Glutamatergic neuron (in vitro differentiated cells): ENCODE results near the gene PSMC3IP. TPM values are rescaled to one million over a fixed set of nuclear protein-coding genes. Genes with fewer than 3 reads are reported as not detected.
"Not testable (repeated sequence)": the region's sequence is repeated elsewhere in the genome, so short reads cannot be mapped to it uniquely, and the experiment has no call there.

Experiments
- DNase-seq: peaks from one replicate; pipeline ENCODE4 v3.0.0; 2022
- H3K27ac Mint-ChIP-seq: one replicate; pipeline ENCODE4 v1.8.0; 2020; ENCODE audit warnings: mild to moderate bottlenecking, mixed read lengths, inconsistent platforms; ENCODE audit not compliant: unreplicated experiment
- H3K27me3 Mint-ChIP-seq: one replicate; pipeline ENCODE4 v1.8.0; 2020; ENCODE audit warnings: mild to moderate bottlenecking, moderate library complexity, mixed read lengths, inconsistent platforms; ENCODE audit not compliant: unreplicated experiment
- H3K36me3 Mint-ChIP-seq: one replicate; pipeline ENCODE4 v1.8.0; 2020; ENCODE audit warnings: mild to moderate bottlenecking, mixed read lengths, inconsistent platforms; ENCODE audit not compliant: unreplicated experiment
- H3K4me1 Mint-ChIP-seq: one replicate; pipeline ENCODE4 v1.8.0; 2020; ENCODE audit warnings: mild to moderate bottlenecking, low read depth, mixed read lengths, inconsistent platforms; ENCODE audit not compliant: unreplicated experiment
- H3K4me3 Mint-ChIP-seq: one replicate; pipeline ENCODE4 v1.8.0; 2020; ENCODE audit warnings: mild to moderate bottlenecking, mixed read lengths, inconsistent platforms; ENCODE audit not compliant: unreplicated experiment
- H3K9me3 Mint-ChIP-seq: one replicate; pipeline ENCODE4 v1.8.0; 2020; ENCODE audit warnings: mild to moderate bottlenecking, moderate library complexity, mixed read lengths, inconsistent platforms; ENCODE audit not compliant: unreplicated experiment
- total RNA-seq: library from RNA; stranded (reverse); fragmentation: NEBNext Ultra II Directional; extraction: Animal tissue kit (Norgen Biotek cat#: 25700); gene quantifications from one replicate; pipeline ENCODE4 v1.2.1, GENCODE V29; 2021; ENCODE audit not compliant: unreplicated experiment
- TF ChIP-seq, protein P1 (sequence below): fragments of 200-600 bp; sonication (generic); IDR thresholded peaks from one replicate; pipeline ENCODE4 v1.5.0; 2021; ENCODE audit not compliant: partially characterized antibody, unreplicated experiment

The PSMC3IP gene
- total RNA-seq, 1 donor from 2014 or later, result 12.0 TPM

- Mint-ChIP-seq H3K27ac (peak overlapping the region; percentile 89), H3K9me3 (peaks cover 6% of the 10 kb centered on the region), H3K27me3 (peaks cover 4% of the 10 kb centered on the region), H3K4me3 (peak overlapping the region; percentile 90), H3K4me1 (peaks cover 13% of the 10 kb centered on the region), H3K36me3 (no peaks in the 10 kb centered on the region)
- TF ChIP-seq, protein P1, sequence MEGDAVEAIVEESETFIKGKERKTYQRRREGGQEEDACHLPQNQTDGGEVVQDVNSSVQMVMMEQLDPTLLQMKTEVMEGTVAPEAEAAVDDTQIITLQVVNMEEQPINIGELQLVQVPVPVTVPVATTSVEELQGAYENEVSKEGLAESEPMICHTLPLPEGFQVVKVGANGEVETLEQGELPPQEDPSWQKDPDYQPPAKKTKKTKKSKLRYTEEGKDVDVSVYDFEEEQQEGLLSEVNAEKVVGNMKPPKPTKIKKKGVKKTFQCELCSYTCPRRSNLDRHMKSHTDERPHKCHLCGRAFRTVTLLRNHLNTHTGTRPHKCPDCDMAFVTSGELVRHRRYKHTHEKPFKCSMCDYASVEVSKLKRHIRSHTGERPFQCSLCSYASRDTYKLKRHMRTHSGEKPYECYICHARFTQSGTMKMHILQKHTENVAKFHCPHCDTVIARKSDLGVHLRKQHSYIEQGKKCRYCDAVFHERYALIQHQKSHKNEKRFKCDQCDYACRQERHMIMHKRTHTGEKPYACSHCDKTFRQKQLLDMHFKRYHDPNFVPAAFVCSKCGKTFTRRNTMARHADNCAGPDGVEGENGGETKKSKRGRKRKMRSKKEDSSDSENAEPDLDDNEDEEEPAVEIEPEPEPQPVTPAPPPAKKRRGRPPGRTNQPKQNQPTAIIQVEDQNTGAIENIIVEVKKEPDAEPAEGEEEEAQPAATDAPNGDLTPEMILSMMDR, result no peak
- peak; percentile 97 for DNase-seq
Observed at GRCh38 chr17:42554250-42555121, 23.0 kb downstream of the PSMC3IP start.

DNA sequence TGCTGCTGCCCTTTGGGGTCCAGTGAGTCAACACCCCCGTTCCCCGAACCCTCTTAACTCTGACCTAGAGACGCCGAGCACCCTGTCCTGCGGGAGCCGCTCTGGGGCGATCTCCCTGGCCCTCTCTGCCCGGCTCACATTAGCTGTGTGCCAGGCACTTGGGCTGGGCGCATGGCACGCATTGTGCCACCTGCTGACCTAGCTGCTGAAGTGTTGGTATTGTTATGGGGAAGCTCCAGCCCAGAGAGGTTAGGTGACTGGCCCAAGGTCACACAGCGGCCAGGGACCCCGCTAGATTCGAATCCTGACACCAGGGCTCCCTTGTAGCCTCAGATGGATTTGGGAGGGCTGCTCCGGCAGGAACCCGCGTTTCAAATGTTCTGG lies 23.7 kb downstream of the PSMC3IP start:
- peaks cover 6% of the 10 kb centered on the region for H3K27me3 Mint-ChIP-seq
- DNase-seq, result no peak
- no peaks in the 10 kb centered on the region for H3K36me3 Mint-ChIP-seq
- H3K4me3 Mint-ChIP-seq, result peak overlapping the region; percentile 90
- TF ChIP-seq, protein P1, result no peak
- H3K27ac Mint-ChIP-seq, result peak overlapping the region; percentile 33
- H3K9me3 Mint-ChIP-seq, result peaks cover 6% of the 10 kb centered on the region
- peaks cover 16% of the 10 kb centered on the region for H3K4me1 Mint-ChIP-seq

DNA sequence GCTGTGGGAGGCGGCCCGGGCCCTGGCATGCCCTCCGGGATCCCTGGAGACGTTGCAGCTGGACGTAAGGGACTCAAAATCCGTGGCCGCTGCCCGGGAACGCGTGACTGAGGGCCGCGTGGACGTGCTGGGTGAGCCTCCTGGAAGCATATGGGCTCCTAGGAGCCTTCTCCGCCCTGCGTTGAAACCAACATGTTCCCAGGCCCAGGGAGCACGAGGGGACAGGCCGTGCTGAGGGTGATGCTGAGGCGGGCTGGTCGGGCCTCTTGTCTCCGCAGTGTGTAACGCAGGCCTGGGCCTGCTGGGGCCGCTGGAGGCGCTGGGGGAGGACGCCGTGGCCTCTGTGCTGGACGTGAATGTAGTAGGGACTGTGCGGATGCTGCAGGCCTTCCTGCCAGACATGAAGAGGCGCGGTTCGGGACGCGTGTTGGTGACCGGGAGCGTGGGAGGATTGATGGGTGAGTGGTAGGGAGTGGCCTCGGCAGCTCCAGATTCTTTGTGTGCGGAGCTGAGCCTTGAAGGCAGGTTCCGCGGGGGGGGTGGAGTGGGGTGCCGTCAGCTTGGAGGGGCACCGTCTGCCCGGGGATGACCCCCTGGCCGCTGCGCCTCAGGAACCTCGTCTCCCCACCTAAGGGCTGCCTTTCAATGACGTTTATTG lies 24.2 kb downstream of the PSMC3IP start:
- Mint-ChIP-seq H3K4me1 (peaks cover 18% of the 10 kb centered on the region), H3K9me3 (peaks cover 6% of the 10 kb centered on the region), H3K27me3 (peaks cover 6% of the 10 kb centered on the region), H3K27ac (peak overlapping the region; percentile 83), H3K4me3 (peak overlapping the region; percentile 90), H3K36me3 (no peaks in the 10 kb centered on the region)
- peak; percentile 40 for DNase-seq
- TF ChIP-seq, protein P1, result no peak

DNA sequence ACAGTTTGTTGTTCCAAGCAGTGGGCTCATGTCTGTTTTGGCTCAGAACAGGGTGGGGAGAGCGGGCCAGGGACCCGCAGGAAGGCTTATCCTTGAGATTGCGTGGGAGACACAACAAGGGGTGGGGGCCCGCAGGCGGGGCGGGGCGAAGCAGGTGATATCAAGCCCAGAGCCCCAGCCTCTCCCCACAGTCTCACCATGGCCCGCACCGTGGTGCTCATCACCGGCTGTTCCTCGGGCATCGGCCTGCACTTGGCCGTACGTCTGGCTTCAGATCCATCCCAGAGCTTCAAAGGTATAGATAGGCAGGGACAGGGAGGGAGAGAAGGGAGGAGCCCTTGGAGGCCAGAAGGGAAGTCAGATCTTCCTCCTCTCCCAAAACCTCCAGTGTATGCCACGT lies 24.8 kb downstream of the PSMC3IP start, which contains the start of gene HSD17B1:
Gene HSD17B1, plus strand, starts transcription at position 188 of the 400 bp plus-strand sequence. Its CDS starts 11 bp downstream, at position 199.
- H3K27me3 Mint-ChIP-seq, DNase-seq, H3K9me3 Mint-ChIP-seq, H3K36me3 Mint-ChIP-seq: not testable (repeated sequence)
- Mint-ChIP-seq H3K4me3 (peak within 1 kb of the TSS; percentile 90), H3K27ac (peak within 1 kb of the TSS; percentile 83), H3K4me1 (peaks cover 18% of the 10 kb centered on the region)

DNA sequence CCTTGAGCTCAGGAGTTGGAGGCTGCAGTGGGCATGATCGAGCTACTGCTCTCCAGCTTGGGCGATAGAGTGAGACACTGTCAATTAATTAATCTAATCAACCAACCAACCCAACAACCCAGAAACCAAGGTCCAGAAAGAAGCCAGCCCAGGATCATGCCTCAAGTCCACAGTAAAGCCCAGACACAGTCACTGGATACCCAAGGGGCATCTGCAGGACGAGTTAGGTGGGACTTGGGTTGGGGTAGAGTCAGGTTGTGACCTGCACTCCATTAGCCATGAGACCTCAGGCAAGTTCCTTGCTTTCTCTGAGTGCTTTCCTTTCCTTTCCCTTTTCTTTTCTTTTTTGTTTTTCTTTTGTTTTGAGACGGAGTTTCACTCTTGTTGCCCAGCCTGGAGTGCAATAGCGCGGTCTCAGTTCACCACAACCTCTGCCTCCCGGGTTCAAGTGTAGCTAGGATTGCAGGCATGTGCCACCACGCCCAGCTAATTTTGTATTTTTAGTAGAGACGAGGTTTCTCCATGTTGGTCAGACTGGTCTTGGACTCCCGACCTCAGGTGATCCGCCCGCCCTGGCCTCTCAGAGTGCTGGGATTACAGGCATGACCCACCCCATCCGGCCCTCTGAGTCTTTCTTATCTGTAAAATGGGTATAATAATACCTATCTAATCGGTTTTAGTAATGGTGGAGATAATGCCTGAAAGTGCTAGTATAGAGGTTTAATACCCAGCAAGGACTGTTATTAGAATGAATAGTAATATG lies 28.4 kb downstream of the PSMC3IP start:
- Mint-ChIP-seq H3K9me3 (peaks cover 7% of the 10 kb centered on the region), H3K36me3 (no peaks in the 10 kb centered on the region), H3K4me3 (peak overlapping the region; percentile 80), H3K27me3 (peaks cover 9% of the 10 kb centered on the region), H3K4me1 (peaks cover 9% of the 10 kb centered on the region), H3K27ac (peak overlapping the region; percentile 76)
- no peak for DNase-seq
- TF ChIP-seq, protein P1, result no peak
